Measurements from ENCODE around the gene NHS. TPM values are rescaled to one million over a fixed set of nuclear protein-coding genes. Genes with fewer than 3 reads are reported as not detected.

Gene NHS
- total RNA-seq, 1 experiment from 2014 or later, result 5.7 TPM

DNA sequence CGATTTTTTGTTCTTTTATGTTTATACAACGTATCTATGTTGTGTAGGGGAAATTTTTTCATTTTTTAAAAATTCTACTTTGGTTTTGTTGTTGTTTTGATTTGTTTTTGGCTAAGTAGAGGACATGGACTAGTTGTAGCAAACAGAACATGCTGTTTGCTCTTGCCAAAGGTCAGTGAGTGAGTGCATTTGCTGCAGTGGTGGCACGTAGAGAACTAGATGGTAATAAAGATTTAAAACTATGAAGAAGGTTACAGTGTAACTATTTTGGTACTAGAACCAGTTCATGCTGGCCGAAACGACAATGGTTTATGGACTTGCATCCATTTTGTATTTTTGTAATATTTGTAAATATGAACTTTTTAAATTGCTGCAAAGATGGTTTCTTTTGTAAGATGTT is 360.4 kb downstream of the NHS start:
- DNase-seq (ENCODE audit: low read depth, low spot score) (no peak), ATAC-seq (no peak)
- Histone ChIP-seq H3K4me1 (ENCODE audit: control insufficient read depth in 1 of 2, insufficient read depth in 2 of 2, low read length in 2 of 2) (peaks cover 3 to 17% of the 10 kb centered on the region in 2 experiments; a peak in 1 of 4 replicates), H2AFZ (ENCODE audit: low read depth, low read length, poor library complexity, severe bottlenecking) (no peak overlapping the region), H3K9ac (ENCODE audit: low read length) (no peak overlapping the region), H3K9me2 (ENCODE audit: insufficient read depth) (no peaks in the 10 kb centered on the region), H3K4me2 (ENCODE audit: low read length) (no peak overlapping the region), H3K9me3 (ENCODE audit: control insufficient read depth in 1 of 2, insufficient read depth in 1 of 2, low read depth in 1 of 2, low read length in 2 of 2) (no peaks in the 10 kb centered on the region), H3K36me3 (ENCODE audit: control insufficient read depth in 1 of 2, insufficient read depth in 2 of 2, low read length in 2 of 2) (no peaks in the 10 kb centered on the region), H3K27ac (ENCODE audit: low read depth, low read length) (no peak overlapping the region), H3K27me3 (ENCODE audit: insufficient read depth, low read length) (no peaks in the 10 kb centered on the region), H3K79me2 (ENCODE audit: insufficient read depth, low read length) (peaks cover 3% of the 10 kb centered on the region; the same call in 1 of the 2 replicates), H3K4me3 (replicated peaks in 1 of 2; ENCODE audit: low read depth in 1 of 2, low read length in 2 of 2) (no peak overlapping the region), H4K20me1 (ENCODE audit: insufficient read depth) (no peaks in the 10 kb centered on the region)
- intact Hi-C loops (cut with micrococcal nuclease), result no loop called here
- ChIA-PET CTCF (no interaction called here), RAD21 (ENCODE audit: low non-redundant PET in 1 of 2, low total read pairs in 2 of 2, uncharacterized antibody in 2 of 2, unreplicated experiment in 2 of 2) (no interaction called here), POLR2A (no interaction called here)
- no TSS peak for BruUV-seq (replicated peaks)
- TF ChIP-seq, protein P1, sequence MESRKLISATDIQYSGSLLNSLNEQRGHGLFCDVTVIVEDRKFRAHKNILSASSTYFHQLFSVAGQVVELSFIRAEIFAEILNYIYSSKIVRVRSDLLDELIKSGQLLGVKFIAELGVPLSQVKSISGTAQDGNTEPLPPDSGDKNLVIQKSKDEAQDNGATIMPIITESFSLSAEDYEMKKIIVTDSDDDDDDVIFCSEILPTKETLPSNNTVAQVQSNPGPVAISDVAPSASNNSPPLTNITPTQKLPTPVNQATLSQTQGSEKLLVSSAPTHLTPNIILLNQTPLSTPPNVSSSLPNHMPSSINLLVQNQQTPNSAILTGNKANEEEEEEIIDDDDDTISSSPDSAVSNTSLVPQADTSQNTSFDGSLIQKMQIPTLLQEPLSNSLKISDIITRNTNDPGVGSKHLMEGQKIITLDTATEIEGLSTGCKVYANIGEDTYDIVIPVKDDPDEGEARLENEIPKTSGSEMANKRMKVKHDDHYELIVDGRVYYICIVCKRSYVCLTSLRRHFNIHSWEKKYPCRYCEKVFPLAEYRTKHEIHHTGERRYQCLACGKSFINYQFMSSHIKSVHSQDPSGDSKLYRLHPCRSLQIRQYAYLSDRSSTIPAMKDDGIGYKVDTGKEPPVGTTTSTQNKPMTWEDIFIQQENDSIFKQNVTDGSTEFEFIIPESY (IDR thresholded peaks at IDR 0.05; ENCODE audit: extremely low read depth, insufficient replicate concordance, low read length), result no peak
- TF ChIP-seq POLR2AphosphoS5 (IDR thresholded peaks at IDR 0.05; ENCODE audit: low read depth, low read length) (no peak), SRF (IDR thresholded peaks at IDR 0.05; ENCODE audit: low read depth) (no peak), CEBPB (IDR thresholded peaks at IDR 0.05; ENCODE audit: low read depth) (no peak), TCF7L2 (IDR thresholded peaks at IDR 0.05; ENCODE audit: borderline replicate concordance, extremely low read depth, insufficient read depth, insufficient read length) (no peak), ZNF274 (IDR thresholded peaks at IDR 0.05; ENCODE audit: low read depth, low read length) (no peak), POLR2A (IDR thresholded peaks at IDR 0.05; ENCODE audit: borderline replicate concordance, extremely low read depth, insufficient read depth, insufficient read length) (no peak), SP1 (IDR thresholded peaks at IDR 0.05; ENCODE audit: low read depth) (no peak)
- TF ChIP-seq, protein P2, sequence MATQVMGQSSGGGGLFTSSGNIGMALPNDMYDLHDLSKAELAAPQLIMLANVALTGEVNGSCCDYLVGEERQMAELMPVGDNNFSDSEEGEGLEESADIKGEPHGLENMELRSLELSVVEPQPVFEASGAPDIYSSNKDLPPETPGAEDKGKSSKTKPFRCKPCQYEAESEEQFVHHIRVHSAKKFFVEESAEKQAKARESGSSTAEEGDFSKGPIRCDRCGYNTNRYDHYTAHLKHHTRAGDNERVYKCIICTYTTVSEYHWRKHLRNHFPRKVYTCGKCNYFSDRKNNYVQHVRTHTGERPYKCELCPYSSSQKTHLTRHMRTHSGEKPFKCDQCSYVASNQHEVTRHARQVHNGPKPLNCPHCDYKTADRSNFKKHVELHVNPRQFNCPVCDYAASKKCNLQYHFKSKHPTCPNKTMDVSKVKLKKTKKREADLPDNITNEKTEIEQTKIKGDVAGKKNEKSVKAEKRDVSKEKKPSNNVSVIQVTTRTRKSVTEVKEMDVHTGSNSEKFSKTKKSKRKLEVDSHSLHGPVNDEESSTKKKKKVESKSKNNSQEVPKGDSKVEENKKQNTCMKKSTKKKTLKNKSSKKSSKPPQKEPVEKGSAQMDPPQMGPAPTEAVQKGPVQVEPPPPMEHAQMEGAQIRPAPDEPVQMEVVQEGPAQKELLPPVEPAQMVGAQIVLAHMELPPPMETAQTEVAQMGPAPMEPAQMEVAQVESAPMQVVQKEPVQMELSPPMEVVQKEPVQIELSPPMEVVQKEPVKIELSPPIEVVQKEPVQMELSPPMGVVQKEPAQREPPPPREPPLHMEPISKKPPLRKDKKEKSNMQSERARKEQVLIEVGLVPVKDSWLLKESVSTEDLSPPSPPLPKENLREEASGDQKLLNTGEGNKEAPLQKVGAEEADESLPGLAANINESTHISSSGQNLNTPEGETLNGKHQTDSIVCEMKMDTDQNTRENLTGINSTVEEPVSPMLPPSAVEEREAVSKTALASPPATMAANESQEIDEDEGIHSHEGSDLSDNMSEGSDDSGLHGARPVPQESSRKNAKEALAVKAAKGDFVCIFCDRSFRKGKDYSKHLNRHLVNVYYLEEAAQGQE (IDR thresholded peaks at IDR 0.05; ENCODE audit: low read depth), result no peak
- TF ChIP-seq, protein P3, sequence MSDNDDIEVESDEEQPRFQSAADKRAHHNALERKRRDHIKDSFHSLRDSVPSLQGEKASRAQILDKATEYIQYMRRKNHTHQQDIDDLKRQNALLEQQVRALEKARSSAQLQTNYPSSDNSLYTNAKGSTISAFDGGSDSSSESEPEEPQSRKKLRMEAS (IDR thresholded peaks at IDR 0.05), result no peak
- TF ChIP-seq, protein P4, sequence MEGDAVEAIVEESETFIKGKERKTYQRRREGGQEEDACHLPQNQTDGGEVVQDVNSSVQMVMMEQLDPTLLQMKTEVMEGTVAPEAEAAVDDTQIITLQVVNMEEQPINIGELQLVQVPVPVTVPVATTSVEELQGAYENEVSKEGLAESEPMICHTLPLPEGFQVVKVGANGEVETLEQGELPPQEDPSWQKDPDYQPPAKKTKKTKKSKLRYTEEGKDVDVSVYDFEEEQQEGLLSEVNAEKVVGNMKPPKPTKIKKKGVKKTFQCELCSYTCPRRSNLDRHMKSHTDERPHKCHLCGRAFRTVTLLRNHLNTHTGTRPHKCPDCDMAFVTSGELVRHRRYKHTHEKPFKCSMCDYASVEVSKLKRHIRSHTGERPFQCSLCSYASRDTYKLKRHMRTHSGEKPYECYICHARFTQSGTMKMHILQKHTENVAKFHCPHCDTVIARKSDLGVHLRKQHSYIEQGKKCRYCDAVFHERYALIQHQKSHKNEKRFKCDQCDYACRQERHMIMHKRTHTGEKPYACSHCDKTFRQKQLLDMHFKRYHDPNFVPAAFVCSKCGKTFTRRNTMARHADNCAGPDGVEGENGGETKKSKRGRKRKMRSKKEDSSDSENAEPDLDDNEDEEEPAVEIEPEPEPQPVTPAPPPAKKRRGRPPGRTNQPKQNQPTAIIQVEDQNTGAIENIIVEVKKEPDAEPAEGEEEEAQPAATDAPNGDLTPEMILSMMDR (IDR thresholded peaks at IDR 0.05 in 2 of 3, conservative IDR thresholded peaks at IDR 0.05 in 1 of 3; ENCODE audit: borderline replicate concordance in 1 of 3, insufficient read depth in 1 of 3, low read depth in 2 of 3, low read length in 2 of 3), result no peak
